ENCODE data around the gene RNF17. TPM values are rescaled to one million over a fixed set of nuclear protein-coding genes. Genes with fewer than 3 reads are reported as not detected.

Gene RNF17
- total and polyA plus RNA-seq, 2 of the 8 experiments (the other 6 are each of a cell fraction or from before 2014, with no cell fraction given), result not detected

DNA sequence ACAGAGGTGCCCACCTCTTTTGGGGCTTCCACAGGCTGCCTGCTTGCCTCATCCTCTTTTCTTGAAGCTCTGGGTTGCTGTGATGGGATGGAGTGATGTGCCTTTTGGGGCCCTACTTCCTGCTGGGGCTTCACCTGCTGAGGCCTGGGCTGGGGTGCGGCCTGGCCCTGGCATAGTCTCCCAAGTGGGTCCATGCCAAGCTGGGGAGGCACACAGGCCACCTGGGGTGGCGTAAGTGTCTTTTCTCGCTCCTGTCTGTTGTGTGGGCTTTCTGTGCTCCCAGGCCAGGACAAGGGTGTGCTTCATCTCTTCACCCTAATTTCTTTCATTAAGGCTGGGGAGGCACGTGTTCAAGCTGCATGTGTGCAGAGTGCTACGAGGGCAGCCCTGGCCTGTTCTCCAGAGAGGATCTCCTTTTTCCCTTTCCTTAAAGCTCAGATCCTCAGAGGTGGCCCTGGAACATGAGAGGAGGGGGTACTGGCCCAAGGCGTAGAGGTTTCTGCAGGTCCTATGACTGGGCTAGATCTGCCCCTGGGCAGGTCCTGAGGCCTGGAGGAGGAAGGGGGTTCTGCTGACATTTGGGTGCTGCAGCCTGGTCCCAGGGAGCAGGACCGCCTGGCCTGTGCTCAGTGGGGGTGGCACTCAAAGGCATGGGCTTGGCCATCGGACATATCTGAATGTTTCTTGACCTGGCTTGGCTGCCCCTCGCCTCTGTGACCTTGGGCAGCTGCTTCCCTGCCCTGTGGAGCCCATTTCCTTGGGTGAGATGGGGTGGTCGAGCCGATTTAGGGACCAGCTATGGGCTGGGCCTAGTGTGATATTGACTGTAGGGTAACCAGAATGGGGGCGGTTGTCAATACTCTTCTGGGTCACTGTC, 23.7 kb upstream of the RNF17 start (continued):
- no peak for TF ChIP-seq FOSL1 (IDR thresholded peaks at IDR 0.05; ENCODE audit: insufficient read depth, low read depth, low read length)
